Ovary (tissue), 9 donors: ENCODE results near the gene MRI1. TPM values are rescaled to one million over a fixed set of nuclear protein-coding genes. Genes with fewer than 3 reads are reported as not detected.

ENCODE experiments used
- DNase-seq, 5 donors: peaks; one replicate each; pipeline ENCODE4 v3.0.0-alpha.2; 2019 to 2020
- H3K27ac ChIP-seq, 2 donors: fragments of 200-600 bp; one replicate each; pipeline versions ENCODE4 v1.5.1 to v1.8.0; 2019 to 2022
- H3K27me3 ChIP-seq: fragments of 200-600 bp; one replicate; pipeline ENCODE4 v1.8.0; 2022
- H3K36me3 ChIP-seq: fragments of 200-600 bp; sonication (generic); one replicate; pipeline ENCODE4 v1.5.1; 2019
- H3K4me1 ChIP-seq: one replicate; pipeline ENCODE4 v1.8.1; 2013; ENCODE audit warnings: mild to moderate bottlenecking, moderate library complexity; ENCODE audit not compliant: insufficient read depth
- H3K4me3 ChIP-seq: fragments of 200-600 bp; sonication (generic); one replicate; pipeline ENCODE4 v1.5.1; 2017
- H3K9me3 ChIP-seq, 2 donors: fragments of 200-600 bp in 1 of 2; sonication (generic) in 1 of 2; one replicate each; pipeline versions ENCODE4 v1.5.1 to v1.8.1; 2013 to 2019; ENCODE audit warnings: mild to moderate bottlenecking in 1 of 2, moderate library complexity in 1 of 2
- EP300 ChIP-seq: sonication (generic); formaldehyde crosslinking; IDR thresholded peaks from one replicate; pipeline ENCODE4 v1.6.1; 2017; ENCODE audit warnings: antibody characterized with exemption
- POLR2A ChIP-seq: fragments of 450-650 bp; IDR thresholded peaks from one replicate; pipeline ENCODE4 v1.6.1; 2017; ENCODE audit warnings: antibody characterized with exemption, mild to moderate bottlenecking, moderate library complexity
- WGBS, 3 donors: extraction: QIAGEN DNeasy Blood & Tissue Kit in 1 of 3; methylation state at CpG; one replicate each; pipeline versions ENCODE4 v1.1.5 to v1.1.7; 2013 to 2017; 5-methylcytosine and 5-hydroxymethylcytosine counted together
- intact Hi-C, 4 donors: fragments of 100-400 bp; cut with DNase I; formaldehyde crosslinking; loops; one replicate each; pipeline versions ENCODE4 v1.11.0 to v1.15.1; 2022 to 2023
- polyA plus RNA-seq, 2 donors: library from polyadenylated mRNA; stranded (reverse); fragments of 200-250 nt in 1 of 2; fragments of 350-450 nt in 1 of 2; fragmentation: Illumina TruSeq in 1 of 2; extraction: RNeasy Lipid Tissue Mini Kit (QIAGEN cat#74804) in 1 of 2; gene quantifications; one replicate each; pipeline ENCODE4 v1.2.3, GENCODE V29; 2013 to 2014
- total RNA-seq, 7 donors: library from RNA; depleted of rRNA in 2 of 7; stranded (reverse); fragments of >200 nt in 2 of 7; fragmentation: NEBNext Ultra II Directional in 3 of 7; extraction: Animal tissue kit (Norgen Biotek cat#: 25700) in 3 of 7; gene quantifications; one replicate each; pipeline versions ENCODE4 v1.1.0 to v1.2.4, GENCODE V29; 2016 to 2023
- TF ChIP-seq, protein P1 (sequence below), 3 donors: fragments of 450-650 bp in 2 of 3; fragments of 200-600 bp in 1 of 3; IDR thresholded peaks; one replicate each; pipeline versions ENCODE4 v1.5.1 to v1.8.0; 2016 to 2022; ENCODE audit warnings: antibody characterized with exemption in 3 of 3, mild to moderate bottlenecking in 1 of 3
- donor health status: DM: no; HTN: no; CAD: no; lungs with moderate emphysema.
- donor health status: DM: no; HTN: no; CAD: no.
- donor health status: Bipolar disorder and iron deficiency.
- donor health status: DM: yes; HTN: yes; CAD: no.
- donor health status: DM: no; HTN: no; CAD: no.
- donor health status: DM: yes; HTN: yes; CAD: no.

The MRI1 gene
- total and polyA plus RNA-seq, 9 donors = 13.9 to 52.6 (median 34.2) TPM

DNA sequence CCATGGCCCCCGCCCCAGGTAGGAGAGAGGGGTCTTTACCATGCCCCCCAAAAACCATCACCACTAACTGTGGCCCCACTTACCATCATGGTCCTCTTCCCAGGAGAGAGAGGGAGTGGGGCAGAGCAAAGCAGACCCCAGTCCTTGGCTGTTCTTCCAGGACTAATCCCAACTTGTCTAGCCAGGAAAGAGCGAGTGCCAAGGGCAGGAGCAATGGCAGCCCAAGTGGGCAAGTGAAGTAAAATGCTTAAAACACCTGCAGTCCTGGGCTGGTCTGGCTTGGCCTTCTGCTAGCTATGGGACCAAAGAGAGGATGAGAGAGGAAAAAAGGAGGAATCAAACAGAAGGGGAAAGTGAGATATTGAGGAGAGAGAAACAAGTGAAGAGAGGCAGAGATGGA is 48.8 kb downstream of the MRI1 start:
- intact Hi-C loops = no loop called here
- WGBS, 3 donors = 95 to 98% (median 95%) methylated on average over 2 of the region's 2 CpGs
- Histone ChIP-seq H3K27me3 (no peaks in the 10 kb centered on the region), H3K9me3 (no peaks in the 10 kb centered on the region), H3K27ac (no peak overlapping the region), H3K4me1 (no peaks in the 10 kb centered on the region), H3K4me3 (no peak overlapping the region), H3K36me3 (no peaks in the 10 kb centered on the region)
- TF ChIP-seq, protein P1, sequence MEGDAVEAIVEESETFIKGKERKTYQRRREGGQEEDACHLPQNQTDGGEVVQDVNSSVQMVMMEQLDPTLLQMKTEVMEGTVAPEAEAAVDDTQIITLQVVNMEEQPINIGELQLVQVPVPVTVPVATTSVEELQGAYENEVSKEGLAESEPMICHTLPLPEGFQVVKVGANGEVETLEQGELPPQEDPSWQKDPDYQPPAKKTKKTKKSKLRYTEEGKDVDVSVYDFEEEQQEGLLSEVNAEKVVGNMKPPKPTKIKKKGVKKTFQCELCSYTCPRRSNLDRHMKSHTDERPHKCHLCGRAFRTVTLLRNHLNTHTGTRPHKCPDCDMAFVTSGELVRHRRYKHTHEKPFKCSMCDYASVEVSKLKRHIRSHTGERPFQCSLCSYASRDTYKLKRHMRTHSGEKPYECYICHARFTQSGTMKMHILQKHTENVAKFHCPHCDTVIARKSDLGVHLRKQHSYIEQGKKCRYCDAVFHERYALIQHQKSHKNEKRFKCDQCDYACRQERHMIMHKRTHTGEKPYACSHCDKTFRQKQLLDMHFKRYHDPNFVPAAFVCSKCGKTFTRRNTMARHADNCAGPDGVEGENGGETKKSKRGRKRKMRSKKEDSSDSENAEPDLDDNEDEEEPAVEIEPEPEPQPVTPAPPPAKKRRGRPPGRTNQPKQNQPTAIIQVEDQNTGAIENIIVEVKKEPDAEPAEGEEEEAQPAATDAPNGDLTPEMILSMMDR (IDR thresholded peaks at IDR 0.05) = no peak
- TF ChIP-seq POLR2A = no peak
- TF ChIP-seq EP300 = no peak
- DNase-seq = no peak

- DNase-seq = peak in 1 of 5 donors; percentile 19
- intact Hi-C loops = no loop called here
- TF ChIP-seq POLR2A = no peak
Measured at GRCh38 chr19:13814550-13814949, 50.2 kb downstream of the MRI1 start.

DNA sequence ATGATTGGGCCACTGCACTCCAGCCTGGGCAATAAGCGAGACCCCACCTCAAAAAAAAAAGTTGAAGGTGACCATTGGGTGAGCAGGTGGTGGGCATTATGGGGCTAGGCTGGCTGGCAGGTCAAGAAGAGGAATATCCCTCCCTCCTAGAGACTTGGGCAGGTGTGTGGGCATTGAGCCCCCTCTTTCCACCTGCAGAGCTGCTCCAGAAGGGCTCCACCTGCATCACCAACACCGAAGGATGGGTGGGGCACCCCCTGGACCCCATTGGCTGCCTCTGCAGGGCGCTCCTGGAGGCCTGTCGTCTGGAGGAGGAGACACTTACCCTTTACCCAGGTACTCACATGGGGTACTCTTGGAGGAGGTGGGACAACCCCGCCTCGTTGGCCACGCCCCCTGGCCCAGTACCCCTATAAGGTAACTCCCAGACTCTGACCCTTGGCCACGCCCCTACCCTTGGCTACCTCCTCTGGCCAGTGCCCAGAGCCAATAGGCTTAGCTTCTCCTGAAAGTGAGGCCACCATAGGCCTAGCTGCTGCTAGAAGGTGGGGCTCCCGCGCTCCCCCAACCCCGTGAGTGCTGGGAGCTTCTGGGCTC is 52.8 kb downstream of the MRI1 start:
- Histone ChIP-seq H3K36me3 (no peaks in the 10 kb centered on the region), H3K27ac (no peak overlapping the region), H3K27me3 (no peaks in the 10 kb centered on the region), H3K4me3 (no peak overlapping the region), H3K4me1 (no peaks in the 10 kb centered on the region), H3K9me3 (no peaks in the 10 kb centered on the region)
- intact Hi-C loops = no loop called here
- 69 to 80% (median 77%) methylated on average over 11 of the region's 11 CpGs for WGBS, 3 donors
- no peak for TF ChIP-seq EP300
- TF ChIP-seq, protein P1 (IDR thresholded peaks at IDR 0.05) = no peak
- no peak for TF ChIP-seq POLR2A
- no peak for DNase-seq

More at GRCh38 chr19:13814550-13814949, 50.2 kb downstream of the MRI1 start:
- no peaks in the 10 kb centered on the region for H3K4me1 ChIP-seq
- H3K27me3 ChIP-seq = no peaks in the 10 kb centered on the region
- no peaks in the 10 kb centered on the region for H3K9me3 ChIP-seq
- WGBS, 3 donors = 93 to 96% (median 93%) methylated on average over 17 to 21 of the region's 21 CpGs
- H3K36me3 ChIP-seq = no peaks in the 10 kb centered on the region
- no peak overlapping the region for H3K4me3 ChIP-seq
- no peak overlapping the region for H3K27ac ChIP-seq

DNA sequence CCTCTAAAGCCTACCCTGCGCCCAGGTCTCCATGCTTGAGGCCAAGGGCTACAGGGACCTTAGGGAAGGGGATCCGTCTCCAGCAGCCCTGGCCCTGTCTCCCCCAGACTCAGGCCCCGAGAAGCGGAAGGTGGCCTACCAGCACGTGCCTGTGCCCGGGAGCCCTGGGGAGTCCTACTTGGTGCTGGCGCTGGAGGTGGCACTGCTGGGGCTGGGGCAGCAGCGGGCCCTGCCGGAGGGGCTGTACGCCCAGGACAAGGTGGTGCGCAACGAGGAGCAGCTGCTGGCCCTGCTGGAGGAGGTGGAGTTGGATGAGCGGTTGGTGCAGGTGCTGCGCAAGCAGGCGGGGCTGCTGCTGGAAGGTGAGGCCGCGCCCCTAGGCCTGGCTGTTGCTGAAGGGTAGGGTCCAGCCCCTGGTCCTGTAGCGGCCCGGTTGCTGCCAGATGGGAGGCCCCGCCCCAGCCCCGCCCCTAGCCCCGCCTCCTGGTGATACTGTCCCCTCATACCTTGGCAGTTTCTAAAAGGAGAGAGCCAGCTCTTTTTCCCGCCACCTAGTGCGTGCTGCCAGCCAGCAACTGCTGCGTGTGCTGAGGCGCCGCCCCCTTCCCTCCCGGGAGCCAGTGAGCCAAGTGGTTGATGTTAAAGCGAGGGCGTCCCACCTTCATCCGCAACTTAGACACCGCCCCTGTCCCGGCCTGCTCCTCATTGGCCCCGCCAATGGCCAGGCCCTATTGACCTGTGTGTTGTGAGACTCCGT is 53.5 kb downstream of the MRI1 start:
- Histone ChIP-seq H3K27ac (no peak overlapping the region), H3K27me3 (no peaks in the 10 kb centered on the region), H3K9me3 (no peaks in the 10 kb centered on the region), H3K36me3 (no peaks in the 10 kb centered on the region), H3K4me3 (no peak overlapping the region), H3K4me1 (no peaks in the 10 kb centered on the region)
- intact Hi-C loops = no loop called here
- no peak for DNase-seq
- WGBS, 3 donors = 66 to 76% (median 67%) methylated on average over 31 to 35 of the region's 35 CpGs
- no peak for TF ChIP-seq EP300
- TF ChIP-seq, protein P1 (IDR thresholded peaks at IDR 0.05) = no peak
- no peak for TF ChIP-seq POLR2A

- Histone ChIP-seq H3K4me1 (no peaks in the 10 kb centered on the region), H3K36me3 (no peaks in the 10 kb centered on the region), H3K27me3 (no peaks in the 10 kb centered on the region), H3K27ac (no peak overlapping the region), H3K9me3 (no peaks in the 10 kb centered on the region), H3K4me3 (no peak overlapping the region)
- no peak for DNase-seq
- TF ChIP-seq POLR2A (no peak), EP300 (no peak)
- TF ChIP-seq, protein P1 (IDR thresholded peaks at IDR 0.05) = no peak
- intact Hi-C loops = no loop called here
- 95 to 97% (median 95%) methylated on average over 11 of the region's 11 CpGs for WGBS, 3 donors
Measured at GRCh38 chr19:13819238-13819637, 54.9 kb downstream of the MRI1 start.
